Stimulated activated CD8-positive, alpha-beta memory T cell treated with anti-CD3 and anti-CD28 coated beads, Interleukin-12 subunit alpha, Interleukin-12 subunit beta, amount 100 ng/mL, for 4 hours (primary cell): Measurements from ENCODE around the gene ZNF417.
"Not testable (repeated sequence)": the region's sequence is repeated elsewhere in the genome, so short reads cannot be mapped to it uniquely, and the experiment has no call there.

ENCODE experiments used
- DNase-seq: peaks from one replicate; pipeline ENCODE4 v3.0.0-alpha.2; 2020; ENCODE audit warnings: low read depth

Gene ZNF417

GRCh38 chr19:57887195-57887941, 29.0 kb downstream of the ZNF417 start:
- DNase-seq: no peak

GRCh38 chr19:57886046-57886445, 30.3 kb downstream of the ZNF417 start:
- DNase-seq: no peak

DNA sequence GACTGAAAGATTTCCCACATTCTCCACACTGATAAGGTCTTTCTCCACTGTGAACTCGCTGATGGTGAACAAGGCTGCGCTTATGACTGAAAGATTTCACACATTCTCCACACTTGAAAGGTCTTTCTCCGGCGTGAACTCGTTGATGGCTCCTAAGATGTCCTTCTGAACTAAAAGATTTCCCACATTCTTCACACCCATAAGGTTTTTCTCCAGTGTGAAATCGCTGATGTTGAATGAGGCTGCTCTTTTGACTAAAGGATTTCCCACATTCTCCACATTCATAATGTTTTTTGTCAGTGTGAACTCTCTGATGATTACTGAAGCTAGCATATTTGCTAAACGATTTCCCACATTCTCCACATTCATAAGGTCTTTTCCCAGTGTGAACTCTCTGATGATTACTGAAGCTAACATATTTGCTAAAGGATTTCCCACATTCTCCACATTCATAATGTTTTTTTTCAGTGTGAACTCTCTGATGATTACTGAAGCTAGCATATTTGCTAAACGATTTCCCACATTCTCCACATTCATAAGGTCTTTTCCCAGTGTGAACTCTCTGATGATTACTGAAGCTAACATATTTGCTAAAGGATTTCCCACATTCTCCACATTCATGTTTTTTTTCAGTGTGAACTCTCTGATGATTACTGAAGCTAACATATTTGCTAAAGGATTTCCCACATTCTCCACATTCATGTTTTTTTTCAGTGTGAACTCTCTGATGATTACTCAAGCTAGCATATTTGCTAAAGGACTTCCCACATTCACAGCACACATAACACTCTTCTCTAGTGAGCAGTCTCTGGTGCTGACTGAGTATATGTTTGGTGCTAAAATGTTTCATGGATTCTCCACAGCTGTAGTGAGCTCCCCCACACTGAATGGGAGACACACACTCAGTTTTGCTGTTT, 42.3 kb downstream of the ZNF417 start:
- not testable (repeated sequence) for DNase-seq

GRCh38 chr19:57872450-57872849, 43.9 kb downstream of the ZNF417 start:
- DNase-seq: no peak

- DNase-seq: no peak
Measured at GRCh38 chr19:57870225-57870624, 46.2 kb downstream of the ZNF417 start.

DNA sequence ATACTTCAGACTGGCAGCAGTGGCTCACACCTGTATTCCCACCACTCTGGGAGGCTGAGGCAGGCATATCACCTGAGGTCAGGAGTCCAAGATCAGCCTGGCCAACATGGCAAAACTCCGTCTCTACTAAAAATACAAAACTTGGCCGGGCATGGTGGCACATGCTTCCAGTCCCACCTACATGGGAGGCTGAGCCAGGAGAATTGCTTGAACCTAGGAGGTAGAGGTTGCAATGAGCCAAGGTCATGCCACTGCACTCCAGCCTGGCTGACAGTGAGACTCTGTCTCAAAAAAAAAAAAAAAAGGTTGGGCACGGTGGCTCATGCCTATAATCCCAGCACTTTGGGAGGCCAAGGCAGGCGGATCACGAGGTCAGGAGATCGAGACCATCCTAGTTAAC, 46.7 kb downstream of the ZNF417 start:
- DNase-seq: not testable (repeated sequence)

- DNase-seq: no peak
Measured at GRCh38 chr19:57867868-57868492, 48.4 kb downstream of the ZNF417 start.
